Neural progenitor cell (in vitro differentiated cells): ENCODE data around the gene NAMPT. TPM values are rescaled to one million over a fixed set of nuclear protein-coding genes. Genes with fewer than 3 reads are reported as not detected.
A peak's percentile ranks its signal among the peaks of the same experiment; 100 is the strongest.

Source experiments
- DNase-seq: peaks from one replicate; pipeline ENCODE4 v3.0.0-alpha.2; 2016; ENCODE audit warnings: low spot score
- H2AFZ ChIP-seq: fragments of 200-600 bp; sonication (generic); replicated peaks from 2 replicates; pipeline ENCODE4 v1.6.1; 2016; ENCODE audit warnings: antibody characterized with exemption
- H3F3A ChIP-seq: fragments of 200-600 bp; sonication (generic); 2 replicates; pipeline ENCODE4 v1.6.1; 2016; ENCODE audit warnings: antibody characterized with exemption, low read depth
- H3K27ac ChIP-seq: fragments of 200-600 bp; sonication (generic); 2 replicates; pipeline ENCODE4 v1.5.1; 2016; ENCODE audit warnings: mild to moderate bottlenecking
- H3K27me3 ChIP-seq: fragments of 200-600 bp; sonication (generic); 2 replicates; pipeline ENCODE4 v1.6.1; 2016; ENCODE audit warnings: mild to moderate bottlenecking, moderate library complexity
- H3K36me3 ChIP-seq: fragments of 200-600 bp; sonication (generic); 2 replicates; pipeline ENCODE4 v1.5.1; 2016
- H3K4me1 ChIP-seq: fragments of 200-600 bp; sonication (generic); 2 replicates; pipeline ENCODE4 v1.6.1; 2016; ENCODE audit warnings: mixed run types
- H3K4me2 ChIP-seq: fragments of 200-600 bp; sonication (generic); 2 replicates; pipeline ENCODE4 v1.6.1; 2016
- H3K4me3 ChIP-seq: fragments of 200-600 bp; sonication (generic); 2 replicates; pipeline ENCODE4 v1.5.1; 2016
- H3K79me2 ChIP-seq: fragments of 200-600 bp; sonication (generic); 2 replicates; pipeline ENCODE4 v1.6.1; 2016; ENCODE audit warnings: low read depth
- H3K9ac ChIP-seq: fragments of 200-600 bp; sonication (generic); 2 replicates; pipeline ENCODE4 v1.6.1; 2016
- H3K9me3 ChIP-seq: fragments of 200-600 bp; sonication (generic); 2 replicates; pipeline ENCODE4 v1.5.1; 2016; ENCODE audit warnings: low read depth
- H4K20me1 ChIP-seq: fragments of 200-600 bp; sonication (generic); 2 replicates; pipeline ENCODE4 v1.6.1; 2016; ENCODE audit warnings: low read depth
- H3K27ac Mint-ChIP-seq: 3 replicates; pipeline ENCODE4 v1.8.0; 2021; ENCODE audit warnings: mixed read lengths
- H3K27me3 Mint-ChIP-seq: 2 replicates; pipeline ENCODE4 v1.8.0; 2022; ENCODE audit warnings: low read depth, mild to moderate bottlenecking, inconsistent platforms, moderate library complexity, mixed read lengths; ENCODE audit not compliant: insufficient read depth
- H3K36me3 Mint-ChIP-seq: 3 replicates; pipeline ENCODE4 v1.8.0; 2021; ENCODE audit warnings: mixed read lengths
- H3K4me1 Mint-ChIP-seq: 3 replicates; pipeline ENCODE4 v1.8.0; 2021; ENCODE audit warnings: mixed read lengths
- H3K4me3 Mint-ChIP-seq: 3 replicates; pipeline ENCODE4 v1.8.0; 2021; ENCODE audit warnings: mild to moderate bottlenecking, moderate library complexity, mixed read lengths
- H3K9me3 Mint-ChIP-seq: 3 replicates; pipeline ENCODE4 v1.8.0; 2020; ENCODE audit warnings: mixed read lengths
- CTCF ChIP-seq: fragments of 200-600 bp; sonication (generic); IDR thresholded peaks from 2 replicates; pipeline ENCODE4 v1.5.1; 2017; ENCODE audit warnings: antibody characterized with exemption, mild to moderate bottlenecking
- EZH2 ChIP-seq: fragments of 200-600 bp; sonication (generic); IDR thresholded peaks from 2 replicates; pipeline ENCODE4 v1.6.1; 2017; ENCODE audit warnings: antibody characterized with exemption, mild to moderate bottlenecking, moderate library complexity
- EZH2phosphoT487 ChIP-seq: fragments of 200-600 bp; sonication (generic); IDR thresholded peaks from 2 replicates; pipeline ENCODE4 v1.6.1; 2017; ENCODE audit warnings: antibody characterized with exemption
- total RNA-seq: library from RNA; depleted of rRNA; stranded (reverse); fragments of >200 nt; gene quantifications from 2 replicates; pipeline ENCODE4 v1.2.3, GENCODE V29; 2015; ENCODE audit warnings: low replicate concordance

Gene NAMPT
- total RNA-seq, 1 donor from 2014 or later, result 143 TPM

DNA sequence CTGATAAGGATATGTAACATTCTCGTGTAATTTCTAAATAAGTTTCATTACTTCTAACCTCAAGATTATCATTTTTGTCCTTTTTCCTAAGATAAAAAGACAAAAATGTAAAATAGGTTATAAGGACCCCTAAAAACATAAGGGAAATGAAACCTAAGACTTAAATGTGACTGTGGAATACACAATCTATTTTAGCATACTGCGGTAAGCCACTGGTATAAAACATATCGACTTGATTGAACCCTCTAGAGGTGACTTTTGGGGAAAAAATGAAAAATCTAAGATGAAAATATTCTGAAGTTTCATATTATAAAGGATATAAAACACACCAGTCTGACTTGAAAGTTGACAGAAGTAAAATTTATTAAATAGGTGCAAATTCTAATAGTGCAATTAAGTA lies 1.9 kb downstream of the NAMPT start:
- H3K4me1 Mint-ChIP-seq, result peaks cover 17% of the 10 kb centered on the region
- Histone ChIP-seq H3K27ac (no peak overlapping the region), H4K20me1 (peaks cover 53% of the 10 kb centered on the region), H3K79me2 (peaks cover 63% of the 10 kb centered on the region), H3K27me3 (no peaks in the 10 kb centered on the region), H3K4me1 (peaks cover 32% of the 10 kb centered on the region), H3F3A (peaks cover 27% of the 10 kb centered on the region), H3K4me3 (peak overlapping the region; percentile 90), H2AFZ (no peak overlapping the region), H3K36me3 (no peaks in the 10 kb centered on the region), H3K9ac (no peak overlapping the region), H3K4me2 (peak overlapping the region; percentile 92), H3K9me3 (no peaks in the 10 kb centered on the region)
- no peaks in the 10 kb centered on the region for H3K9me3 Mint-ChIP-seq
- DNase-seq, result no peak
- H3K27me3 Mint-ChIP-seq, result peaks cover 2% of the 10 kb centered on the region
- no peak overlapping the region for H3K27ac Mint-ChIP-seq
- no peak overlapping the region for H3K4me3 Mint-ChIP-seq
- TF ChIP-seq EZH2 (no peak), CTCF (no peak)
- peaks cover 13% of the 10 kb centered on the region for H3K36me3 Mint-ChIP-seq

DNA sequence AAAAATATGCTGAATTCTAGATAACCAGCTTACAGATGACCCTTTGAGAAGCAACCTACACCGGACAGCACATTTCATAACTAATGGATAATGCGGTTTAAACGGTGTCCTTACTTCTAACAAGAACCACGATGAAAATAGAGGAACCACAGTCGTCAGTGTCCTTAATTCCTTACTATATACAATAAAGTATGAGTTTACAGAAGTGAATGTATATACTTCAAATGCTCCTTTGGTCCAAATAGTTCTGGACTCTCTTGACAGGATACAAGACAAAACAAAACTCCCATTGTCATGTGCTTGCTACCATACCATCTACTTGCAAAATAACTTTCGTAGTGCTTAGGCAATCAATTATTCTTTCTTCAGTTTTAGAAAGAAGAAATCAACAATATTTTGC lies 2.4 kb downstream of the NAMPT start:
- peaks cover 17% of the 10 kb centered on the region for H3K4me1 Mint-ChIP-seq
- Histone ChIP-seq H3K4me3 (peak overlapping the region; percentile 90), H3K79me2 (peaks cover 68% of the 10 kb centered on the region), H2AFZ (no peak overlapping the region), H3K4me1 (peaks cover 32% of the 10 kb centered on the region), H3K4me2 (peak overlapping the region; percentile 92), H3K9ac (no peak overlapping the region), H3K27me3 (no peaks in the 10 kb centered on the region), H3K27ac (no peak overlapping the region), H3K36me3 (no peaks in the 10 kb centered on the region), H3K9me3 (no peaks in the 10 kb centered on the region), H4K20me1 (peaks cover 53% of the 10 kb centered on the region), H3F3A (peaks cover 27% of the 10 kb centered on the region)
- TF ChIP-seq CTCF (no peak), EZH2phosphoT487 (no peak), EZH2 (no peak)
- no peak for DNase-seq
- no peaks in the 10 kb centered on the region for H3K9me3 Mint-ChIP-seq
- peaks cover 2% of the 10 kb centered on the region for H3K27me3 Mint-ChIP-seq
- H3K27ac Mint-ChIP-seq, result no peak overlapping the region
- no peak overlapping the region for H3K4me3 Mint-ChIP-seq
- H3K36me3 Mint-ChIP-seq, result peaks cover 13% of the 10 kb centered on the region

DNA sequence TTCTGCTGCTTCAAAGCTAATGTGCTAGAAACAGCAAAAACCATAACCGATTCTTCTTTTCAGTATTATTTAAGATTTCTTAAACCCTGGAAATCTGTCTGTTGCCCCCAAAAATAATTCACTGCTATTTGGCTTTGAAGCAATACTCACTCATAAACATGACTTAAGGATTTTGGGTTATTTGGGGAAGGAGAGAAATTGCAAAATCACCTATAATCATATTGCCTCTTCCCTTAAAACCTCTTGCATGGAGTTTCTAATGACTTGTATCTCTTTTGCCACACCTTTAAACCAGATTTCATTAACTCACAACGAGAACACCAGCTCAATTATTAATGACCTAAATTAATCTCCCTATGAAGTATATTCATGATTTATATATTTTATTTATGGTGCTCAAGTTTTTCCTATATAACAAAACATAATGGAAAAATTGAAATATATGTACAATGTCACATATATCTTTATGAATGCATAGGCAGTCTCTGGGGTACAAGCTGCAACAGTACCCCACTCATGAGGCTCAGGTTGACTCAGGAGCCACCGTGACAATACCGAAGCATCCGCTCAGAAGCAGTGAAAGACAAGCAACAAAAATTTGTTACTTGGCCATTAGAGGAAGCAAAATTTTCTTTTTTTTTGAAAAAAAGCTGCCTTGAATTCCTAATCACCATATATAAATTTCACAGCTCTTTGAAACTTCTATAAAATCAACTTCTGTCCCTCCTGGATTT lies 3.0 kb downstream of the NAMPT start:
- H3K4me1 ChIP-seq, result peaks cover 32% of the 10 kb centered on the region
- no peaks in the 10 kb centered on the region for H3K36me3 ChIP-seq
- H3K79me2 ChIP-seq, result peaks cover 74% of the 10 kb centered on the region
- Mint-ChIP-seq H3K27ac (no peak overlapping the region), H3K9me3 (no peaks in the 10 kb centered on the region), H3K36me3 (peaks cover 18% of the 10 kb centered on the region), H3K4me3 (no peak overlapping the region), H3K4me1 (peaks cover 17% of the 10 kb centered on the region), H3K27me3 (peaks cover 2% of the 10 kb centered on the region)
- H3K4me3 ChIP-seq, result no peak overlapping the region
- no peak for TF ChIP-seq EZH2phosphoT487
- TF ChIP-seq CTCF, result no peak
- H3K4me2 ChIP-seq, result peak overlapping the region; percentile 92
- H3K27me3 ChIP-seq, result no peaks in the 10 kb centered on the region
- no peak overlapping the region for H3K9ac ChIP-seq
- no peaks in the 10 kb centered on the region for H3K9me3 ChIP-seq
- H4K20me1 ChIP-seq, result peaks cover 53% of the 10 kb centered on the region
- H3F3A ChIP-seq, result peaks cover 27% of the 10 kb centered on the region
- no peak overlapping the region for H3K27ac ChIP-seq
- H2AFZ ChIP-seq, result no peak overlapping the region
- DNase-seq, result no peak
